HG03095 (cell line): Measurements from ENCODE around the gene TSTD1.
A peak's percentile ranks its signal among the peaks of the same experiment; 100 is the strongest.
"Not testable (repeated sequence)": the region's sequence is repeated elsewhere in the genome, so short reads cannot be mapped to it uniquely, and the experiment has no call there.

Experiments
- ATAC-seq: cut with Tn5 transposase; IDR thresholded peaks from one replicate; pipeline ENCODE4 v1.9.1; 2021; ENCODE audit warnings: moderate library complexity; ENCODE audit not compliant: unreplicated experiment

Gene TSTD1

GRCh38 chr1:161039154-161039545, 386 bp upstream of the TSTD1 start:
- ATAC-seq: no peak

GRCh38 chr1:161037661-161038522, 872 bp downstream of the TSTD1 start:
- ATAC-seq: no peak

DNA sequence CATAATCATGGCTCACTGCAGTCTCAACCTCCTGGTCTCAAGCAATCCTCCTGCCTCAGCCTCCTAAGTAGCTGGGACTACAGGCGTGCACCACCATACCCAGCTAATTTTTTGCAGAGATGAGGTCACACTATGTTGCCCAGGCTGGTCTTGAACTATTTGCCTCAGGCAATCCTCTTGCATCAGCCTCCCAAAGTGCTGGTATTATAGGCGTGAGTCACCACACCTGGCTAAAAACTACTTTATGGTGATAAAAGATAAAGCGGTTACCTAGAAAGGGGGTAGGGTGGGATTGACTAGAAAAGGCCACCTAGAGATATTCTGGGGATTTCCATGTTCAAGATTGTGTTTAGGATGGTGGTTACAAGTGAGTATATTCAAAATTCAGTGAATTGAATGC, 5.0 kb downstream of the TSTD1 start:
- ATAC-seq: no peak

GRCh38 chr1:161032409-161032808, 6.4 kb downstream of the TSTD1 start:
- ATAC-seq: no peak

GRCh38 chr1:161031874-161032273, 6.9 kb downstream of the TSTD1 start:
- no peak for ATAC-seq

DNA sequence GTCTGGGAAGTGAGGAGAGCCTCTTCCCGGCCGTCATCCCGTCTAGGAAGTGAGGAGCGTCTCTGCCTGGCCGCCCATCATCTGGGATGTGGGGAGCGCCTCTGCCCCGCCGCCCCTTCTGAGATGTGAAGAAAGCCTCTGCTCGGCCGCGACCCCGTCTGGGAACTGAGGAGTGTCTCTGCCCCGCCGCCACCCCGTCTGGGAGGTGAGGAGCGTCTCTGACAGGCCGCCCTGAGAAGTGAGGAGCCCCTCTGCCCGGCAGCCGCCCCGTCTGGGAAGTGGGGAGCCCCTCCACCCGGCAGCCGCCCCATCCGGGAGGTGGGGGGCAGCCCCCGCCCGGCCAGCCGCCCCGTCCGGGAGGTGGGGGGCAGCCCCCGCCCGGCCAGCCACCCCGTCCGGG, 9.3 kb downstream of the TSTD1 start:
- not testable (repeated sequence) for ATAC-seq

DNA sequence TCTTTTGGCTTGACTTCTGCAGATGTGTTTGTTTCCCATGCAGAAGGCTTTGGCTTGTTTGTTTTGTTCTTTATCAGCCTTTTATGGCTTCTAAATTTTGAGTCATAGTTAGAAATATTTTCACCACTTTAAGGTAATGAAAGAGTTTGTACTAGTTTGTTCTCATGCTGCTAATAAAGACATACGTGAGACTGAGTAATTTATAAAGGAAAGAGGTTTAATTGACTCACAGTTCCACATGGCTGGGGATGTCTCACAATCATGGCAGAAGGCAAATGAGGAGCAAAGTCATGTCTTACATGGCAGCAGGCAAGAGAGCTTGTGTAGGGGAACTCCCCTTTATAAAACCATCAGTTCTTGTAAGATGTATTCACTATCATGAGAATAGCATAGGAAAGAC, 11.8 kb downstream of the TSTD1 start:
- not testable (repeated sequence) for ATAC-seq

- ATAC-seq: not testable (repeated sequence)
Observed at GRCh38 chr1:161022432-161022831, 16.3 kb downstream of the TSTD1 start.

DNA sequence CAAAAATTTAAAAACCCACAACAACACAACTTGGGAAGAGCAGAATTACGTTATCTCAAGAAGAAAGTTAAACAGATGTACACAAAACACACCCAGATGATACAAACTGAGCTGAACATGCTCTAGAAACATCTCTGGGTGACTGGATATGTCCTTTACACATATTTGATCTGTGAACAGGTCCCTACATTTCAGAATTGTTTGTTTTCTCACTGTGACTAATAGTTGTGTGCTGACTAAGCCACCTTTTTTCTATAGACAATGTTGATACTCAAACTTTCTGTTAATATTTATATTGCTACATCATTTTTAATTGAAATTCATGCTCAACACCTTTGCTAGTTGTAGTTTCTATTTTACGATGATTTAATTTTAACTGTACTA, 16.8 kb downstream of the TSTD1 start:
- ATAC-seq: no peak

DNA sequence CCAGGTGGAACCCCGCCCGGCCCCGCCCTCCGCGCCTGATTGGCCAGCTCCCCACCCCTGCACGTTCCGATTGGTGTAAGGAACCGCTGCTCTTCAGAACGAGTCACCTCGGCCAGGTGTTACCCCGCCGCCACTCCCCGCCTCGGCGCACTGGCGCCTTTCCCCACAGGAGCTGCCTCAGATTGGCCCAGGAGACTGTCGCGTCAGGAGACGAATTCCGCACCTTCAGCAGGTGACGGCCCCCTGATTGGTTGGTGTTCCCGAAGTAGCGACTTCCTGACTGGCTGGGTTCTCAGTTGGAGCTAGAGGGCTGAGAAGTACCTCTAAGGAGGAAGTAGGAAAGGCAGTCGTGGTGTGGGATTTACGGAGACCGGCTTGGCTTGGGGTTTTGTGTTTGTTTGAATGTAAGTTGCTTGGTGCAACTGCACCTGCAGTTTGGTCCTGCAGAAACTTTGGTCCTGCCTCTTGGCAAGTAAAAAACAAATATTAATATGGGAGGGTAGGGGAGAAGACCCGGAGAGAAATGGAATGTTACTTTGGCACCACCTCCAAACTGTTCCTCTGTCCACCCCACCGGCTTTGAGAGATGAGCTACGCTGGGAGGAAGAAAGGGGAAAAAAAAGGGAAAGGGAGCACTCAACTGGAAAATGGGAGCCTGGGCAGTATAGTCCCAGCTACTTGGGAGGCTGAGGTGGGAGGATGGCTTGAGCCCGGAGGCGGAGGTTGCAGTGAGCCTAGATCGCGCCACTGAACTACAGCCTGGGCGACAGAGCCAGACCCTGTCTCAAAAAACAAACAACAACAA, 17.4 kb downstream of the TSTD1 start:
- ATAC-seq: peak; percentile 86

- peak; percentile 29 for ATAC-seq
Observed at GRCh38 chr1:161020509-161021164, 18.1 kb downstream of the TSTD1 start, which contains the start of gene F11R. Gene F11R (minus strand): TSS chr1:161021152. CDS start chr1:161021073, 79 bp downstream.

- ATAC-seq: no peak
Observed at GRCh38 chr1:161019751-161020495, 18.8 kb downstream of the TSTD1 start.

GRCh38 chr1:161019111-161019660, 19.6 kb downstream of the TSTD1 start:
- not testable (repeated sequence) for ATAC-seq

DNA sequence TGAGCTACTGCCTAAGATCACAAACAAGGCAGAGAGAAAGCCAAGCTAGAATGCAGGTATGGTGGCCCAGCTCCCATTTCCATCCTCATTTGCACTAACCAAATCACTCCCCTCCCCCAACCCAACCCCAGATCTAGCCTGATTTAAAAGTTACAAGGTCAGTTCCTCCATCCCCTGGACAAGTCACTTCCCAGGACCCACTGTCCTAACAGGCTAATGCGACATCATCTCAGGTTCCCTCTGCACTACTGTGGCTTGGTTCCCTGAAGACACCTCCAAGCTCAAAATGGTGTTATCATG, 20.2 kb downstream of the TSTD1 start:
- ATAC-seq: no peak

- ATAC-seq: no peak
Observed at GRCh38 chr1:161017756-161018630, 20.8 kb downstream of the TSTD1 start.

DNA sequence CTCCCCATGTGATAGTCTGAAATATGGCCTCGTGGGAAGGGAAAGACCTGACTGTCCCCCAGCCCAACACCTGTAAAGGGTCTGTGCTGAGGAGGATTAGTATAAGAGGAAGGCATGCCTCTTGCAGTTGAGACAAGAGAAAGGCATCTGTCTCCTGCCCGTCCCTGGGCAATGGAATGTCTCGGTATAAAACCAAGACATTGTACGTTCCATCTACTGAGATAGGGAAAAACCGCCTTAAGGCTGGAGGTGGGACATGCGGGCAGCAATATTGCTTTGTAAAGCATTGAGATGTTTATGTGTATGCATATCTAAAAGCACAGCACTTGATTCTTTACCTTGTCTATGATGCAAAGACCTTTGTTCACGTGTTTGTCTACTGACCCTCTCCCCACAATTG, 21.6 kb downstream of the TSTD1 start:
- not testable (repeated sequence) for ATAC-seq

DNA sequence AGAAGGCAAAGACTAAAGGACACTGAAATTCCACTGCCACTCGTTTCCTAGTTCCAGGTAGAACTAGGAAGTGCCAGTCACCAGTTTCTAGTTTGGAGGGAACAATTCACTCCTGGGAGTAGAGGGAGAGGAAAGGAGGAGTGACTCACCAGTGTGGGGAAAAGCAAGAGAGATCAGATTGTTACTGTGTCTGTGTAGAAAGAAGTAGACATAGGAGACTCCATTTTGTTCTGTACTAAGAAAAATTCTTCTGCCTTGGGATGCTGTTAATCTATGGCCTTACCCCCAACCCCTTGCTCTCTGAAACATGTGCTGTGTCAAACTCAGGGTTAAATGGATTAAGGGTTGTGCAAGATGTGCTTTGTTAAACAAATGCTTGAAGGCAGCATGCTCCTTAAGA, 22.1 kb downstream of the TSTD1 start:
- not testable (repeated sequence) for ATAC-seq

DNA sequence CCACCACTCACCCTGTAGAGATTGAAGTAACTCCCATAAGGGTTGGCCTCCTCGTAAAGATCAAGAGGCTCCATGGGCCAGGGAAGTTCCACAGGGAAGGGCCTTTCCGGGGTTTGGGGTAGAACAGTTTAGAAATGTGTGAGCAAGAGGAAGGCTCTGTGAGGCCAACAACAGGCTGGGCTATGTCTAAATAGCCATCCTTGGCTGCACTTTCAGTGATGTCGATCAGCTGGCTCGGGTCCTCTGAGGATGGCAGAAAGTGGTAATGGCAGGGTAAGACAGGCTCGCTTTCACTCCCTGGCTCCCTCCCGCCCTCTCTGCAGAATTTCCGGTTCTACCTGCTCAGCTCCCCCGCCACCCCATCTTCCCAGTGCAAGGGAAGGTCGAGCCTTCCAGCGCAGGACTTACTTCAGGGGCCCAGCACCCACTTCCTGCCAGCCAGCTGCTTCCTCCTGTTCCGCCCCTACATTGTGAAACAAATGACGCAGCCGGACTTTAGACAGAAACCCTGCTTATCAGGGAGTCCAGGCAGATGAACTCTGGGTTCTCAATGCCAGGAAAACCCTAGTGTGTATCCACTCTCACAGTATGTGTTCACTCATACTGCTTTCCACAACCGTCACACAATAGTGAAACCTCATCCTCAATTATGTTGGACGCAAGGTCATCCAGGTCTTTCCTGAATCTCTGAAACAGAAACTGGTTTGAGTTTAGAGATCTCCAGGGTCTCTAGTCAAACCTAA, 25.1 kb downstream of the TSTD1 start:
- ATAC-seq: peak; percentile 67

- no peak for ATAC-seq
Observed at GRCh38 chr1:161013131-161013487, 25.7 kb downstream of the TSTD1 start.
